KOPT-K1 (cell line): ENCODE data around the gene BACE1.

ENCODE experiments used
- H3K27ac ChIP-seq: fragments of 200-600 bp; sonication (generic); 2 replicates; pipeline ENCODE4 v1.5.1; 2016; ENCODE audit warnings: antibody characterized with exemption, mild to moderate bottlenecking, low read depth, low read length; ENCODE audit not compliant: poor library complexity, severe bottlenecking
- H3K36me3 ChIP-seq: fragments of 200-600 bp; sonication (generic); 2 replicates; pipeline ENCODE4 v1.5.1; 2017; ENCODE audit warnings: antibody characterized with exemption, mild to moderate bottlenecking, low read length, moderate library complexity; ENCODE audit not compliant: insufficient read depth
- H3K9me3 ChIP-seq: fragments of 200-600 bp; sonication (generic); 2 replicates; pipeline ENCODE4 v1.5.1; 2017; ENCODE audit warnings: antibody characterized with exemption, low read length, mild to moderate bottlenecking; ENCODE audit not compliant: insufficient read depth, poor library complexity, severe bottlenecking

BACE1 gene

DNA sequence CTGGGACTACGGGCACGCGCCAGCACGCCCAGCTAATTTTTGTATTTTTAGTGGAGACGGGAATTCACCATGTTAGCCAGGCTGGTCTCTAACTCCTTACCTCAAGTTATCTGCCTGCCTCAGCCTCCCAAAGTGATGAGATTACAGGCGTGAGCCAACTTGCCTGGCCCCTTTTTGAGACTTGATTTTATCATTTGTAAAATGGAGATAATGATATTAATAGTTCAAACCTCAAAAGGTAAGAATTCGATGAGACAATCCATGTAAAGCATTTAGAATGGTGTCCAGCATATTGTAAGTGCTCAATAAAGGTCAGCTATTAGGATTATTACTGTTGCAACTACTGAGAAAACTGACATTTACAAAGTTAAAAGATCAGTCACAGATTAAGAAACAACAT, 2.7 kb upstream of the BACE1 start:
- H3K27ac ChIP-seq, result no peak overlapping the region
- no peaks in the 10 kb centered on the region for H3K9me3 ChIP-seq

DNA sequence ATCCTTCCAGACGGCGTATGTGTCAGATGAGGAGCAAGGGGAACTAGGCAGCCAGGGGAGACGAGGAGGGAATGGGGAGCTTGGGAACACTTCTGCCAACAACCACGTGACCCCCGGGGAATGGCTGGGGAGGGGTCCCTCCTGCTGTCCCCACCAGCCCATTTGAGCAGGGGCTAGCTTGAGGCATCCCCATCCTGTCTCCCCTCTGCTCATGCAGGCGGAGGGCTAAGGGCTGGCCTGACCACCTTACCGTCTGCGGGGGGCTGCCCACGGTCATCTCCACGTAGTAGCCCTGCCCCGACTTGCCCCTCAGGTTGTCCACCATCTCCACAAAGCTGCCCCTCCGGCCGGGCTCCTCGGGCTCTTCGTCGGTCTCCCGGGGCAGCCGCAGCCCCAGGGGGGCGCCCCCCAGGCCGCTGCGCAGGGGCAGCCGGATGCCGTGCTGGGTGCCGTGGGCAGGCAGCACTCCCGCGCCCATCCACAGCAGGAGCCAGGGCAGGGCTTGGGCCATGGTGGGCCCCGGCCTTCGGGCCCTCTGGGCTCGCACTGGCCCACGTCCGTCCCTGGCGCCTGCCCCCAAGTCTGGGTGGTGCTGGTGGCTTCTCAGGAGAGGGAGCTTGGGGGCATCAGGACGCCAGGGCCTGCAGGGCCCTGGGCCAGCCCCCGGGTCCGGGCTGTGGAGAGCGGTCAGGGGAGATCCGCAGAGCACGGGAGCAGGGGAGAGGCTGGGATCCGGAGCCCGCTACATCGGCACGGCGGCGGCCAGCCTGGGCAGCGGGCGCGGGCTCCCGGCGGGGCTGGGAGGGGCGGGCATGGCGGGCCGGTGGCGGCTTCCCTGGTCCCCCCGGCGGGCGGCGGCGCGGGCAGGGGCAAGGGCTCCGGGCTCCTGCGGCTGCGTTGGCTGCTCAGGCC, 515 bp downstream of the BACE1 start:
- H3K27ac ChIP-seq, result no peak overlapping the region

More for the DNA sequence above, 2.7 kb upstream of the BACE1 start:
- H3K36me3 ChIP-seq, result no peaks in the 10 kb centered on the region

DNA sequence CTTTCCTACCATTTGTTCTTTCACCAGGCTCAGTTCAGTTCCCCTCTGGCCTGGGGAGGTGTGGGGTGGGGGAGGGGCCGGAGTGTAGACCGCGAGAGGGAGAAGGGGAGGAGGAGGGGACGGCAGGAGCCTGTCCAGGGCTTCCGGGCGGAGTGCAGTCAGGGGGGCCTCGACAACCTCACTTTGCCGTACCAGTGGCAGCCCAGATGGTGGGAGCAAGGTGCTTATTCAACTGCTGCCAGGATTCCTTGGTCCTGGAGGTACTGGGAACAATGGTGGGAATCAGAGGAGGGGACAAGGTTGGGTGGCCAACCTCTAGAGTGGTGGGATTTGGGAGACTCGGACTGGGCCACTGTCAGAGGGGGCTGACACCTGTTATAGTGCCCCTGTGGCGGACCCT, 1.2 kb downstream of the BACE1 start:
- Histone ChIP-seq H3K9me3 (no peaks in the 10 kb centered on the region), H3K27ac (no peak overlapping the region), H3K36me3 (no peaks in the 10 kb centered on the region)

More for the DNA sequence above, 515 bp downstream of the BACE1 start:
- Histone ChIP-seq H3K36me3 (no peaks in the 10 kb centered on the region), H3K9me3 (no peaks in the 10 kb centered on the region)

DNA sequence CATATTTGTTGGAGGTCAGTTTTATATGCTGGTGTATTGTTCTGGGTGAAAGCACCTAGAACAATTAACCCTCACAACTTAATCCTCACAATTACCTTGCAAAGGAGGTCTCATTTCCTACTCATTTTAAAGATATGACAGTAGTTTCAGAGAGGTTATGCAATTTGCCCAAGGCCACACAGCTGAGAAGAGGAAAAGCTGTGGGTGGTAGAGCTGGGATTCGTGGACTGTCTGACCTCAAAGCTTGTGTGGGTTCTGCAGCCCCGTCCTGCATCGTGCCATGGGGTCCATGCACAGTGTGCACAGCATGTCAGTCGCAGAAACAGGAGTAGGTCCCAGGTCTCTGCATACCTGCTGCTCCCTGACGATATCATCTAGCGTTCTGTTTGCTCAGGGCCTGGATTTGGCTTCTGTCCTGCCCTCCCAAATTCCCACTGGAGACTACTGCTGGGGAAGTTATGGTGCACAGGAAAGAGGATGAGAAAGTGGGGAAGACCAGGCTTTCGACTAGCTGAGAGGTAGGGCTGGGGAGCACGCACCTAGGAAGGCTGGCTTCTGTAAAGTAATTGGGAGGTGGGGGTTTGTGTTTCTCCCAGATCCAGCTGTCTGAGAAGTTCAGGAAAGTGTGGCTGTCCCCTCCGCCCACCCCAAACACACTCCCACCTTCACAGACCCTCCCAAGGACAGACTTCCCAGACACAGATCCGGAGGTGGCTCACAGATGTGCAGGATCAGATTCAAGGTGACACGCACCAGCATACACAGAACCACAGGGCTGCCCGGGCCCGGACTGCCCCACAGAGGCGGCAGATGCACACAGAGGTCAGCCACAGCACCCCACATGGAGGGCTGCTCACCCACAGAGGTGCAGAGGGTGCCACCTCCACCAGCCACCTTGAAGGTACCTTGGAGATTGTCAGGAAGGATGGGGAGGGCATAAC, 2.0 kb downstream of the BACE1 start:
- Histone ChIP-seq H3K36me3 (no peaks in the 10 kb centered on the region), H3K27ac (no peak overlapping the region), H3K9me3 (no peaks in the 10 kb centered on the region)

DNA sequence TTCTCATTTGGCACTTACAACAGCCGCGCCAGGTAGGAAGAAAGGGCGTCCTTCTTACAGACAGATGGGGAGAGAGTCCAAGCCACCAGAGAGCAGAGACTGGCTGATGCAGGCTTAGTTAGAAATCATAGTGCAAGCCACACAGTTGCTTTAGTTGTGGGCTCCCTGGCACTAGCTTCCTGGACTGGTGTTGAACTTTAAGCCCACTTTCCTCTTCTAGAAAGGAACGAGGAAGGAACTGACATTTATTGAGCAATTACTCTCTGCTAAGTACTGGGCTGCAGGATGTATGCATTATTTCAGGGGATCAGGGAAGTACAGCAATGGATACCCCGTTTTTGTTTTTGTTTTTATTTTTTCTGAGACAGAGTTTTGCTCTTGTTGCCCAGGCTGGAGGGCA, 3.0 kb downstream of the BACE1 start:
- no peak overlapping the region for H3K27ac ChIP-seq
- no peaks in the 10 kb centered on the region for H3K36me3 ChIP-seq
- H3K9me3 ChIP-seq, result no peaks in the 10 kb centered on the region

DNA sequence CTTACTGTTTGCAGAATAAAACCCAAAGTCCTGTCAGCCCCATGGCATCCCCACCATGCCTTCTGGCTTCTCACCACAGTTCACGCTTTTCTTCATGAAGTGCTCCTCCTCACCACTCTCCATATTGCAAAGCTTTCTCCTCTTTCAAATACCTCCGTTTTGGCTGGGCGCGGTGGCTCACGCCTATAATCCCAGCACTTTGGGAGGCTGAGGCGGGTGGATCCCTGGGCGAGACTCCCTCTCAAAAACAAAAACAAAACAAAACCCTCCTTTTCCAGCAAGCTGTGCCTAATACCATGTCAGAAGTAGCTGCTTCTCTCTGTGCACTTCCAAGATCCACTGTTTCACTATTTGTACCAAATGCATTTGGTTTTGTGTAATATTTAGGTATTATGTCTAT, 6.7 kb downstream of the BACE1 start:
- no peak overlapping the region for H3K27ac ChIP-seq
- no peaks in the 10 kb centered on the region for H3K36me3 ChIP-seq
- no peaks in the 10 kb centered on the region for H3K9me3 ChIP-seq

DNA sequence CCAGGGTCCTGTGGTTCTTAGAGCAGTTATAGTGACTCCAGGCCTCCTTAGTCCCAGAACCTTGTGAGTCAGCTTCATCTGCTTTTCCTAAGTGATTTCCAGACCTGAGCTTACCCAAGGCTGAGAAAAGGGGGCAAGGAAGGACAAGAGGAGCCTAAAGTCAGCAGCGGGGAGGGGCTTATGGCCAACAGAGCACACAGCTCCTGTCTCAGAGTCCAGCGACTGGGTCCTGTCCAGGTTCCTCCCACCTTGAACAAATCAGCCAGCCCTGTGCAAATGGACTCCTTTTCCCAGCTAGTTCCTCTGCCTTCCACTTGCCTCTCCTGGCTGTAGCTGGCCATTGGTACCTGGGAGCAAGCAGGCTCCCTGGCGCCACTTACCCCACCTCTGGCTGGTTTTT, 10.9 kb downstream of the BACE1 start:
- H3K36me3 ChIP-seq, result no peaks in the 10 kb centered on the region
- no peak overlapping the region for H3K27ac ChIP-seq
- no peaks in the 10 kb centered on the region for H3K9me3 ChIP-seq

DNA sequence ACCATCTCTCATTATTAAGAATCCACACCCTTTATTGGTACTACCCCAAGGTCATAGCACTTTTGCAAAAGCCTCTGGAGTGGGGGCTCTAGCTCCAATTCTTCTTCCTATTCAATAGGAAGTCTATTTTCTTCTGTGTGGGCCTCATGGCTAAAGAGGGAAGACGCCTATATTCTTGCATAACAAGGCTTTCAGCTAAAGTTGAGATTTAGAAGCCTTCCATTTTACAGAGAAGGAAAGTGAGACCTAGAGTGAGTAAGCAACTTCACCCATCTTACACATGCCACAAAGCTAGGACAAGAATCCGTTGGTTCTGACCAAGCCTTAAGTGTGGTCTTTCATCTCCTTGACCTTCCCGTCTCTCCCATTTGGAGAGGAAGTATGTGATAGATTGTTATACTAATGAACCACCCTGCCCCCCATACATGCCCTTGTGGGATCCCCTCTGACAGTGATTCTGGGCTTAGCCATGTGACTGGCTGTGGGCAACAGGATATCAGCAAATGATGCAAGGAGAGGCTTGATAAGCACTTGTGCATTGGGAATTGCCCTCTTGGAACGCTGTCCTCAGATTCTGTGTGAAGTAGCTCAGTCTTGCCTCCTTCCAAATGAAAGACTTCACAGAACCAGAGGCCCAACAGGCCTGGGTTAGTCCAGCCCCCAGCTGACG, 12.3 kb downstream of the BACE1 start:
- Histone ChIP-seq H3K36me3 (no peaks in the 10 kb centered on the region), H3K9me3 (no peaks in the 10 kb centered on the region), H3K27ac (no peak overlapping the region)

DNA sequence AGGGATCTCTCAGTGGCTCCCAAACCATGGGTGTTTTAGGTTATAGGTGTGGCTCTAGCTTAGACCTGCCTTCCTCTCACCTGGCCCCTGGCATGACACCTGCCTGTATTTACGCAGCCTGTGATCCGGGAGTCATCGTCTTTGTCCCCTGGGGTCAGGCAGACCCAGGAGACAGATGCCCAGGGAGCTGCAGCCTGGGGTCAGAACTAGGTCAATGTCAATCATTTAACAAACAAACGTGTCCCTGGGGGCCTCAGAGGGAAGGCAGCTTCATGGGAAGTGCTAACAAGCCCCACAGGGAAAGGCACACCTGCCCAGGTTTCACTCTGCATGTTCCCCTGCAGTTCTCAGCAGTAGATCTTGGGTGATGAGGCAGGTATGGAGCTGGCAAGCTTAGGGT, 13.0 kb downstream of the BACE1 start:
- Histone ChIP-seq H3K9me3 (no peaks in the 10 kb centered on the region), H3K36me3 (no peaks in the 10 kb centered on the region), H3K27ac (no peak overlapping the region)

DNA sequence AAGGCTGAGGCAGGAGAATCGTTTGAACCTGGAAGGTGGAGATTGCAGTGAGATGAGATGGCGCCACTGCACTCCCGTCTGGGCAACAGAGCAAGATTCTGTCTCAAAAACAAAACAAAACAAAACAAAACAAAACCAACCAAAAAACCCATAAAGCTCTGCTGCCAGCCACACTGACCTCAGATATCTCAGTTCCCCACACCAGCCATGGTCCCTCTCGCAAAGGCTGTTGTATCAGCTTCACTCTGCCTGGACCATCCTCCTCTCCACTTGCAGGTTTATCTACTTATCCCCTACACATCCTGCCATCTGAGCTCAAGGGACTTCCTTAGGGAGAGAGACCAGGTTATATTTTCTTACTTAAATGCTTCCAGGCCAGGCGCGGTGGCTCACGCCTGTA, 13.8 kb downstream of the BACE1 start:
- Histone ChIP-seq H3K9me3 (no peaks in the 10 kb centered on the region), H3K27ac (no peak overlapping the region), H3K36me3 (no peaks in the 10 kb centered on the region)

DNA sequence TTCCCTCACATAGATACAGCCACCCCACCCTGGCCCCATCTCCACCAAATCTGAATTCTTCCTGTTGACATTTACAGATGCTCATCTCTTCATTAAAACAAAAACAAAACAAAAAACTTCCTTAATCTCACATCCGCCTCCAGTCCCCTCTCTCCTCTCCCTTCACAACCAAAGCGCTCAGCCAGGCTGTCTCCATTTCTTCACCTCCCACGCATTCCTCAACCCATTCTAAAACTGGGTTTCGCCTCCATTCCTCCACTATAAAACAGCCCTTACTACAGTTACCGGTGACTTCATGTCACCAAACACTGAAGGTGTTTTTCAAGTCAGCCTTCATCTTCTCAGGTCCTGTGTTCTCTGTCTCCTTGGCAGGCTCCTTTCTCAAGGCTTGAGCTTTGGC, 15.3 kb downstream of the BACE1 start:
- Histone ChIP-seq H3K9me3 (no peaks in the 10 kb centered on the region), H3K36me3 (no peaks in the 10 kb centered on the region), H3K27ac (no peak overlapping the region)

DNA sequence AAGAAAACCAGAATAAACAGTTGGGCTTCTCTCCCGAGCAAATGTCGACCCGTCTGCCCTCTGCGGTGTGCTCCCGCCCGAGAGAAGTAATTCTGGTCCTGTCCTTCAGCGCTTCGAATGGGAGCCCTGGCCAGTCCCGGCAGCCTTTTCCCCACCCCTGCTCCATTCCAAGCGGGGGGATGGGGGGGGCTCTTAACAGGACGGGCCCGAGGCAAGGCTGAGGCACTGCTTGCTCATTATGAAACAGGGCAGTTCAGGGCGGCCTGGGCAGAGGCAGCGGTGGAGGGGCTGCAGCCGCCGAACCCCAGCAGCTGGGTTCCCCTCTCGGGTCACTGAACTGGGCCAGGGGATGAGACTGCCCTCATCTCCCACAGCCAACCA, 15.8 kb downstream of the BACE1 start:
- Histone ChIP-seq H3K27ac (no peak overlapping the region), H3K36me3 (no peaks in the 10 kb centered on the region), H3K9me3 (no peaks in the 10 kb centered on the region)

DNA sequence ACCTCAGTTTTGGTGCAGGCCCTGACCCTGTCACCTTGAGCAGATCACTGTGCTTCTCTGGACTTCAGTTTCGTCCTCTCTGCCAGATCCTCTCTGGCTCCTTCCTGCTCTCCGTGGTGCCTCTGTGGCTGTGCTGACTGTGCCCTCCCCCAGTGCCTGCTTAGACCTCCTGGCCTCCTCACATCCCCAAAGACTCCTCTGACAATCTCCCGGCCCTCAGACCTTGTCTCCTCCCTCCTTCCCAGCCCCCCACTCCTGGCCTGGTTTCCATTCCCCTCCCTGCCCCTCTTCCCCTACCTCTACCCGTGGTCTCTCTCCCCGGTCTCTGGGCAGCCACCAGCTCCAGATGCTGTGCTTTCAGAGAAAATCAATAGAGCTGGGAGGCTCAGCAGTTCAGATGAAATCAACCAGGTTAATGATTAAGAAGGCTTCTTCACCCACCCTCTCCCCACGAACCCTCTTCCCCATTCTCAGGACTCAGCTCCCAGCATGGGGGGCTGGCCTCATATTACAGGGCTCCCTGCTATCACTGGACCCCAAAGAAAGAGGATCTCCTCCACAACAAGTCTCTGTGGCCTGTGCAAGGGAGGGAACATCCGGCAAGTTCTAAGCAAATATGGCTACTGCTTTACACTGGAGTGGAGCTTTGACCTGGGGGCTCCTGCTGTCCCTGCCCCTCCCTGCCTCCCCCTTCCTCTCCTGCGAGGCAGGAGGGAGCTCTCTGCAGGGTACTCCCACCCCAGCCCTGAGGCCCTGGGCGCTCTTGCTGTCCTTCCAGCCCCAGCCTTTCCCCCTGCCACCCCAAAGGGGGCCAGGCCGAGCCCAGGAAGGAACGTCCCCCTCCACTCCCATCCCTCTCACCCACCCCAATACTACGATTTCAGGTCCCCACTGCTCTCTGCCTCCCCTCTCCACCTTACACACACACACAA, 16.4 kb downstream of the BACE1 start:
- no peaks in the 10 kb centered on the region for H3K36me3 ChIP-seq
- H3K27ac ChIP-seq, result no peak overlapping the region
- H3K9me3 ChIP-seq, result no peaks in the 10 kb centered on the region

DNA sequence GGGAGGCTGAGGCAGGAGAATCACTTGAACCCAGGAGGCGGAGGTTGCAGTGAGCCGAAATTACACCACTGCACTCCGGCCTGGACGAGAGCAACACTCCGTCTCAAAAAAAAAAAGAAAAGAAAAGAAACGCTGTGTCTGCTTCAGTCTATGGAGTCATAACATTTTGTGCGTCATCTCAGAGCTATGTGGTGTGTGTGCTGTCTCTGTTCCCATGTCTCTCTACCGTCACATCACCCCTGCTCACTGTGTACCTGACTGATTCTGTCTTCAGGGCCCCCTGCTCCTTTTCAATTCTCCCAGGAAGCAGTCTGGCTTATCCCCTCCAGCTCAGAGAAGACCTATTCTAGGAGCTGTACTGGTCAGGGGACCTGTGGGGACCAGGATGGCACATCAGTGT, 17.9 kb downstream of the BACE1 start:
- Histone ChIP-seq H3K36me3 (no peaks in the 10 kb centered on the region), H3K9me3 (no peaks in the 10 kb centered on the region), H3K27ac (no peak overlapping the region)
